Measurements from ENCODE around the gene DDX17. TPM values are rescaled to one million over a fixed set of nuclear protein-coding genes. Genes with fewer than 3 reads are reported as not detected.

Gene DDX17
- total and polyA plus RNA-seq, 9 of the 15 experiments (the other 6 are each of a cell fraction or from before 2014, with no cell fraction given), result 17.6 to 421 (median 189) TPM

DNA sequence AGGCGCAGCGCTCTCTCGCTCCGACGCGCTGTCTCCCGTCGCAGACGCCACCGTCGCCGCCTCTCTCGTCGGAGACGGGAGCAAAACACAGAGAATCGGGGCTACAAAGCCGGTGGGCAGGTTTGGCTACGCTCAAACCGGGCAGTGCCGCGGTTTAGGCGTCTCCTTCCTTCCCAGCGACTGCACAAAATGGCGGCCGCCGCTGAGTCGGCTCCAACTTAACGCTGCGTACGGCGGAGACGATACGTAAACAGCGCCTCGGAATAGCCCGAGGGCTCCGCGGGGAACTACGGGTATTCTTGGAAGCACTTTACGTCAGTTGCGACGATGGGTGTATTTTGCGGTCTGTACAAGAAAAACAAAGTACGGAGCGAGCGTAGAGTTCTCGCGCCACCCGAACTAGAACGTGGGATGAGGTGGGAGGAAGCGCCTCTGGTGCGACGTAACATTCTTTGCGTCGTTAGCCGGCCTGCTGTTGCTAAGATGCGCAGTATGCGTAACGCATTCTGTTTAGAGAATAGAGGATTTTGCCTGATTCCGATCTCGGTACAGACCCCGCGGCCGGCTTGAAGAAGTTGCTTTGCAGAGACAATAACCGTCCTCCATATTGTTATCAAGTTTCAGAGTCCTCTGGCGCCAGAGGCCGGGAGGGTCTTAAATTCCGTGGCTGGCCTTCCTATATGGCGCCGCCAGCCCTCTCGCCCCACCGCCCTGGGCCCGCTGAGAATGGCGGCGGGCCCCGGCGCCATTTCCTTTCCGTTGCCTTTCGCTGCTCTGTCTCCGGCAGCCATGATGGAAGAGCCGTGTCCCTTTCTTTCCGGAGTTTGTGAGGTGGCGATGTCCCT lies at the start of gene DDX17 (continued):
- TF ChIP-seq ZZZ3 (IDR thresholded peaks at IDR 0.05), result no peak
- TF ChIP-seq POLR2B (IDR thresholded peaks at IDR 0.05; ENCODE audit: low read depth, partially characterized antibody), result peak; percentile 68
- TF ChIP-seq CREBBP (IDR thresholded peaks at IDR 0.05; ENCODE audit: low read depth, low read length), result no peak
- TF ChIP-seq WHSC1 (IDR thresholded peaks at IDR 0.05; ENCODE audit: low read length), result no peak
- no peak for TF ChIP-seq PHF20 (IDR thresholded peaks at IDR 0.05; ENCODE audit: partially characterized antibody)
- no peak for TF ChIP-seq SMARCB1 (IDR thresholded peaks at IDR 0.05; ENCODE audit: insufficient read length, low read depth)
- TF ChIP-seq NELFE (IDR thresholded peaks at IDR 0.05; ENCODE audit: insufficient read depth, insufficient read length), result no peak
- peak; percentile 39; the same call in 1 of the 2 replicates for TF ChIP-seq POLR2AphosphoS2 (IDR thresholded peaks at IDR 0.05; ENCODE audit: low read length)
- no peak for TF ChIP-seq NR4A1 (CRISPR knock-in tag; IDR thresholded peaks at IDR 0.05)
- TF ChIP-seq NR4A1 (tag; IDR thresholded peaks at IDR 0.05), result peak; percentile 94
- no peak for TF ChIP-seq MCM7 (IDR thresholded peaks at IDR 0.05)
- TF ChIP-seq, protein P1, sequence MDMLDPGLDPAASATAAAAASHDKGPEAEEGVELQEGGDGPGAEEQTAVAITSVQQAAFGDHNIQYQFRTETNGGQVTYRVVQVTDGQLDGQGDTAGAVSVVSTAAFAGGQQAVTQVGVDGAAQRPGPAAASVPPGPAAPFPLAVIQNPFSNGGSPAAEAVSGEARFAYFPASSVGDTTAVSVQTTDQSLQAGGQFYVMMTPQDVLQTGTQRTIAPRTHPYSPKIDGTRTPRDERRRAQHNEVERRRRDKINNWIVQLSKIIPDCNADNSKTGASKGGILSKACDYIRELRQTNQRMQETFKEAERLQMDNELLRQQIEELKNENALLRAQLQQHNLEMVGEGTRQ (CRISPR knock-in tag; IDR thresholded peaks at IDR 0.05), result no peak
- TF ChIP-seq BRF1 (IDR thresholded peaks at IDR 0.05; ENCODE audit: borderline replicate concordance, extremely low read depth, insufficient read length), result no peak
- TF ChIP-seq THRAP3 (IDR thresholded peaks at IDR 0.05; ENCODE audit: borderline replicate concordance), result no peak
- TF ChIP-seq ZNF217 (CRISPR knock-in tag; IDR thresholded peaks at IDR 0.05), result no peak
- TF ChIP-seq TAF15 (IDR thresholded peaks at IDR 0.05; ENCODE audit: low read depth, low read length), result peak; percentile 99; the same call in 1 of the 2 replicates
- TF ChIP-seq CREB1 (IDR thresholded peaks at IDR 0.05), result no peak; the same call in 1 of the 2 replicates
- peak; percentile 25; the same call in 1 of the 2 replicates for TF ChIP-seq CREB1 (CRISPR knock-in tag; IDR thresholded peaks at IDR 0.05)
- TF ChIP-seq TAL1 (IDR thresholded peaks at IDR 0.05), result no peak
- no peak for TF ChIP-seq STAG1 (CRISPR knock-in tag; IDR thresholded peaks at IDR 0.05; ENCODE audit: borderline replicate concordance)
- TF ChIP-seq, protein P2, sequence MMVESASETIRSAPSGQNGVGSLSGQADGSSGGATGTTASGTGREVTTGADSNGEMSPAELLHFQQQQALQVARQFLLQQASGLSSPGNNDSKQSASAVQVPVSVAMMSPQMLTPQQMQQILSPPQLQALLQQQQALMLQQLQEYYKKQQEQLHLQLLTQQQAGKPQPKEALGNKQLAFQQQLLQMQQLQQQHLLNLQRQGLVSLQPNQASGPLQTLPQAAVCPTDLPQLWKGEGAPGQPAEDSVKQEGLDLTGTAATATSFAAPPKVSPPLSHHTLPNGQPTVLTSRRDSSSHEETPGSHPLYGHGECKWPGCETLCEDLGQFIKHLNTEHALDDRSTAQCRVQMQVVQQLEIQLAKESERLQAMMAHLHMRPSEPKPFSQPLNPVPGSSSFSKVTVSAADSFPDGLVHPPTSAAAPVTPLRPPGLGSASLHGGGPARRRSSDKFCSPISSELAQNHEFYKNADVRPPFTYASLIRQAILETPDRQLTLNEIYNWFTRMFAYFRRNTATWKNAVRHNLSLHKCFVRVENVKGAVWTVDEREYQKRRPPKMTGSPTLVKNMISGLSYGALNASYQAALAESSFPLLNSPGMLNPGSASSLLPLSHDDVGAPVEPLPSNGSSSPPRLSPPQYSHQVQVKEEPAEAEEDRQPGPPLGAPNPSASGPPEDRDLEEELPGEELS (CRISPR knock-in tag; IDR thresholded peaks at IDR 0.05; ENCODE audit: borderline replicate concordance), result no peak
- no peak for TF ChIP-seq ETS2 (tag; IDR thresholded peaks at IDR 0.05; ENCODE audit: borderline replicate concordance, poor library complexity, severe bottlenecking)
- no peak for TF ChIP-seq LARP7 (IDR thresholded peaks at IDR 0.05)
- no peak for TF ChIP-seq HNRNPUL1 (IDR thresholded peaks at IDR 0.05; ENCODE audit: low read length)
- TF ChIP-seq RFX5 (IDR thresholded peaks at IDR 0.05; ENCODE audit: low read depth, low read length), result no peak
- TF ChIP-seq IFI16 (CRISPR knock-in tag; IDR thresholded peaks at IDR 0.05), result no peak
- no peak; the same call in 1 of the 2 replicates for TF ChIP-seq MYC (IDR thresholded peaks at IDR 0.05; ENCODE audit: low read depth, low read length)
- peak; percentile 26; the same call in 1 of the 2 replicates for TF ChIP-seq MYC (CRISPR knock-in tag; IDR thresholded peaks at IDR 0.05; ENCODE audit: borderline replicate concordance, low read depth)
- TF ChIP-seq ESRRA (IDR thresholded peaks at IDR 0.05; ENCODE audit: borderline replicate concordance, low read depth), result peak; percentile 65; the same call in 1 of the 2 replicates
